ENCODE data around the gene PHC2.

Gene PHC2

GRCh38 chr1:33462405-33463164 is 31.7 kb upstream of the PHC2 start:
- no peak overlapping the region for H3K4me3 Mint-ChIP-seq
- no peaks in the 10 kb centered on the region for H3K9me3 Mint-ChIP-seq
- H3K27me3 Mint-ChIP-seq, result peaks cover 26 to 35% of the 10 kb centered on the region in 2 donors
- H3K36me3 Mint-ChIP-seq (ENCODE audit: insufficient read depth), result no peaks in the 10 kb centered on the region
- ATAC-seq (replicated peaks) (no peak), DNase-seq (no peak)
- no peak overlapping the region for H3K27ac Mint-ChIP-seq
- H3K4me1 Mint-ChIP-seq (ENCODE audit: low read depth in 2 of 2), result no peaks in the 10 kb centered on the region

- H3K9me3 Mint-ChIP-seq, result no peaks in the 10 kb centered on the region
- no peak overlapping the region for H3K27ac Mint-ChIP-seq
- no peaks in the 10 kb centered on the region for H3K36me3 Mint-ChIP-seq (ENCODE audit: insufficient read depth)
- peaks cover 29 to 35% of the 10 kb centered on the region in 2 donors for H3K27me3 Mint-ChIP-seq
- DNase-seq (no peak), ATAC-seq (replicated peaks) (peak; percentile 36)
- no peak overlapping the region for H3K4me3 Mint-ChIP-seq
- H3K4me1 Mint-ChIP-seq (ENCODE audit: low read depth in 2 of 2), result no peaks in the 10 kb centered on the region
Observed at GRCh38 chr1:33460947-33461629, 30.2 kb upstream of the PHC2 start.

GRCh38 chr1:33460144-33460543 is 29.2 kb upstream of the PHC2 start:
- Mint-ChIP-seq H3K9me3 (no peaks in the 10 kb centered on the region), H3K4me1 (ENCODE audit: low read depth in 2 of 2) (peaks cover 0 to 4% of the 10 kb centered on the region in 2 donors), H3K4me3 (no peak overlapping the region), H3K27ac (no peak overlapping the region), H3K36me3 (ENCODE audit: insufficient read depth) (no peaks in the 10 kb centered on the region), H3K27me3 (peaks cover 29 to 33% of the 10 kb centered on the region in 2 donors)
- no peak for DNase-seq
- ATAC-seq (replicated peaks), result no peak

- ATAC-seq (replicated peaks) (no peak), DNase-seq (no peak)
- Mint-ChIP-seq H3K27ac (no peak overlapping the region), H3K9me3 (no peaks in the 10 kb centered on the region), H3K36me3 (ENCODE audit: insufficient read depth) (peaks cover 4% of the 10 kb centered on the region), H3K4me3 (no peak overlapping the region), H3K27me3 (peaks cover 29 to 33% of the 10 kb centered on the region in 2 donors), H3K4me1 (ENCODE audit: low read depth in 2 of 2) (peaks cover 0 to 4% of the 10 kb centered on the region in 2 donors)
Observed at GRCh38 chr1:33459691-33460090, 28.8 kb upstream of the PHC2 start.

GRCh38 chr1:33456502-33456886 is 25.6 kb upstream of the PHC2 start:
- no peak overlapping the region for H3K27ac Mint-ChIP-seq
- DNase-seq (no peak), ATAC-seq (replicated peaks) (no peak)
- H3K4me1 Mint-ChIP-seq (ENCODE audit: low read depth in 2 of 2), result peaks cover 0 to 4% of the 10 kb centered on the region in 2 donors
- H3K27me3 Mint-ChIP-seq, result peaks cover 39 to 40% of the 10 kb centered on the region in 2 donors
- H3K4me3 Mint-ChIP-seq, result no peak overlapping the region
- H3K36me3 Mint-ChIP-seq (ENCODE audit: insufficient read depth), result peaks cover 6% of the 10 kb centered on the region
- H3K9me3 Mint-ChIP-seq, result no peaks in the 10 kb centered on the region

GRCh38 chr1:33455539-33456501 is 24.9 kb upstream of the PHC2 start:
- H3K36me3 Mint-ChIP-seq (ENCODE audit: insufficient read depth), result peaks cover 6% of the 10 kb centered on the region
- ATAC-seq (replicated peaks), result peak; percentile 82
- no peaks in the 10 kb centered on the region for H3K9me3 Mint-ChIP-seq
- peak; percentile 10 to 22 (median 12) for DNase-seq
- H3K4me3 Mint-ChIP-seq, result no peak overlapping the region
- H3K27ac Mint-ChIP-seq, result peak overlapping the region in 1 of 2 donors; percentile 39
- peaks cover 0 to 4% of the 10 kb centered on the region in 2 donors for H3K4me1 Mint-ChIP-seq (ENCODE audit: low read depth in 2 of 2)
- peaks cover 33 to 41% of the 10 kb centered on the region in 2 donors for H3K27me3 Mint-ChIP-seq

GRCh38 chr1:33454646-33455282 is 23.9 kb upstream of the PHC2 start:
- Mint-ChIP-seq H3K9me3 (no peaks in the 10 kb centered on the region), H3K4me1 (ENCODE audit: low read depth in 2 of 2) (peaks cover 0 to 4% of the 10 kb centered on the region in 2 donors), H3K27me3 (peaks cover 28 to 49% of the 10 kb centered on the region in 2 donors), H3K27ac (peak overlapping the region in 1 of 2 donors; percentile 39), H3K4me3 (no peak overlapping the region), H3K36me3 (ENCODE audit: insufficient read depth) (peaks cover 6% of the 10 kb centered on the region)
- ATAC-seq (replicated peaks) (no peak), DNase-seq (no peak)

GRCh38 chr1:33446590-33446989 is 15.7 kb upstream of the PHC2 start:
- Mint-ChIP-seq H3K4me1 (ENCODE audit: low read depth in 2 of 2) (no peaks in the 10 kb centered on the region), H3K27ac (no peak overlapping the region), H3K36me3 (ENCODE audit: insufficient read depth) (no peaks in the 10 kb centered on the region), H3K27me3 (peaks cover 50 to 56% of the 10 kb centered on the region in 2 donors), H3K9me3 (no peaks in the 10 kb centered on the region), H3K4me3 (no peak overlapping the region)
- no peak for ATAC-seq (replicated peaks)
- no peak for DNase-seq

- Mint-ChIP-seq H3K27me3 (peaks cover 62 to 65% of the 10 kb centered on the region in 2 donors), H3K4me3 (no peak overlapping the region), H3K4me1 (ENCODE audit: low read depth in 2 of 2) (no peaks in the 10 kb centered on the region), H3K27ac (no peak overlapping the region), H3K9me3 (no peaks in the 10 kb centered on the region), H3K36me3 (ENCODE audit: insufficient read depth) (no peaks in the 10 kb centered on the region)
- no peak for DNase-seq
- no peak for ATAC-seq (replicated peaks)
Observed at GRCh38 chr1:33445108-33445507, 14.2 kb upstream of the PHC2 start.

GRCh38 chr1:33443705-33444180 is 12.8 kb upstream of the PHC2 start:
- Mint-ChIP-seq H3K9me3 (no peaks in the 10 kb centered on the region), H3K36me3 (ENCODE audit: insufficient read depth) (no peaks in the 10 kb centered on the region), H3K27ac (no peak overlapping the region), H3K27me3 (peaks cover 60 to 68% of the 10 kb centered on the region in 2 donors), H3K4me1 (ENCODE audit: low read depth in 2 of 2) (no peaks in the 10 kb centered on the region), H3K4me3 (no peak overlapping the region)
- ATAC-seq (replicated peaks), result no peak
- no peak for DNase-seq

GRCh38 chr1:33443080-33443704 is 12.3 kb upstream of the PHC2 start:
- Mint-ChIP-seq H3K4me3 (no peak overlapping the region), H3K27me3 (peaks cover 55 to 68% of the 10 kb centered on the region in 2 donors), H3K9me3 (no peaks in the 10 kb centered on the region), H3K27ac (no peak overlapping the region), H3K36me3 (ENCODE audit: insufficient read depth) (no peaks in the 10 kb centered on the region), H3K4me1 (ENCODE audit: low read depth in 2 of 2) (no peaks in the 10 kb centered on the region)
- no peak for ATAC-seq (replicated peaks)
- DNase-seq, result no peak

GRCh38 chr1:33442141-33442540 is 11.2 kb upstream of the PHC2 start:
- ATAC-seq (replicated peaks) (no peak), DNase-seq (no peak)
- Mint-ChIP-seq H3K27ac (no peak overlapping the region), H3K9me3 (no peaks in the 10 kb centered on the region), H3K4me1 (ENCODE audit: low read depth in 2 of 2) (no peaks in the 10 kb centered on the region), H3K36me3 (ENCODE audit: insufficient read depth) (no peaks in the 10 kb centered on the region), H3K27me3 (peaks cover 47 to 67% of the 10 kb centered on the region in 2 donors), H3K4me3 (no peak overlapping the region)

All from effector memory CD8-positive, alpha-beta T cell (primary cell).